ENCODE measurements around the gene ACAA2.

Gene ACAA2

GRCh38 chr18:49768051-49768391 lies 45.3 kb downstream of the ACAA2 start:
- DNase-seq (ENCODE audit: low read depth in 2 of 2, low spot score in 1 of 2): no peak

- no peak for DNase-seq (ENCODE audit: low read depth in 2 of 2, low spot score in 1 of 2)
These were observed 46.0 kb downstream of the ACAA2 start for GRCh38 chr18:49767111-49768050.

GRCh38 chr18:49766646-49767045 lies 46.7 kb downstream of the ACAA2 start:
- no peak for DNase-seq (ENCODE audit: low read depth in 2 of 2, low spot score in 1 of 2)

GRCh38 chr18:49764032-49764431 lies 49.3 kb downstream of the ACAA2 start:
- DNase-seq (ENCODE audit: low read depth in 2 of 2, low spot score in 1 of 2): no peak

GRCh38 chr18:49763590-49763989 lies 49.7 kb downstream of the ACAA2 start:
- DNase-seq (ENCODE audit: low read depth in 2 of 2, low spot score in 1 of 2): no peak

GRCh38 chr18:49762191-49763077 lies 50.9 kb downstream of the ACAA2 start:
- no peak for DNase-seq (ENCODE audit: low read depth in 2 of 2, low spot score in 1 of 2)

GRCh38 chr18:49761771-49762170 lies 51.6 kb downstream of the ACAA2 start:
- no peak for DNase-seq (ENCODE audit: low read depth in 2 of 2, low spot score in 1 of 2)

DNA sequence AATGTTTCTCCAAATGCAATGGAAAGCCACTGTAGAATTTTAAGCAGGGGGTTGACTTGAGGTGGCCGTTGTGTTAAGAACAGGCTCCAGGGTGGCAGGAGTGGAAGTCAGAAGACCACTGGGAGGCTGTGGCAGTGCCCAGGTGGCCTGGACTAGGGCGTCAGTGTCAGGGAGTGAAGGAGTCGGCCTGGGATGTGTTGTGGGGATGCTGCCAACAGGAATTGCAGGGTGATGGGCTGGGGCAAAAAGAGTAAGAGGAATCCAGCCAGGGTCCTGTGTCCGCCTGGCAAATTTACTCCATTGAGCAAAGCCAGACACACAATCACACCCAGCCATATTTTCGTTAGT lies 55.1 kb downstream of the ACAA2 start:
- no peak for DNase-seq (ENCODE audit: low read depth in 2 of 2, low spot score in 1 of 2)

- DNase-seq (ENCODE audit: low read depth in 2 of 2, low spot score in 1 of 2): no peak
These were observed 55.6 kb downstream of the ACAA2 start for GRCh38 chr18:49757513-49758262.

- no peak for DNase-seq (ENCODE audit: low read depth in 2 of 2, low spot score in 1 of 2)
These were observed 56.5 kb downstream of the ACAA2 start for GRCh38 chr18:49756671-49757362.

DNA sequence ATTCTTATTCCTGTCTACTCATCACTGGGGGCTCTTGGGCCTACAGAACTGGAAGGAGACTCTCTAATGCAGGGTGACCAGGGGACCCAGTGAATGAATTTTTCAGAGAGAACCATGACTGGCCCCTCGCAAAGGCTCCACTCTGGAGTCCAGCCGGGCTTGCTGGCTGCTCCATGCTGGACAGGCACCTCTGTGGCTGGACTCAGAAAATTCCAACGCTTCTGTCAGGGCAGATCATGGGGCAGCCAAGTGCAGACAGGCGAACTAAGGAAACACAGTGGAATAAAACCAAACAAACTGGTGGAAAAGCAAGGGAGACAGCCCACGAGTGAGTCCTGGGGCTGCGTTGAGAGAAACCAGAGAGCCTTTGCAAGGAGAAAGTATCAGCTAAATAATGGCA lies 57.2 kb downstream of the ACAA2 start:
- no peak for DNase-seq (ENCODE audit: low read depth in 2 of 2, low spot score in 1 of 2)

- DNase-seq (ENCODE audit: low read depth in 2 of 2, low spot score in 1 of 2): no peak
These were observed 57.8 kb downstream of the ACAA2 start for GRCh38 chr18:49755489-49755888.

- no peak for DNase-seq (ENCODE audit: low read depth in 2 of 2, low spot score in 1 of 2)
These were observed 58.5 kb downstream of the ACAA2 start for GRCh38 chr18:49754866-49755265.

GRCh38 chr18:49753643-49754042 lies 59.7 kb downstream of the ACAA2 start:
- no peak for DNase-seq (ENCODE audit: low read depth in 2 of 2, low spot score in 1 of 2)

DNA sequence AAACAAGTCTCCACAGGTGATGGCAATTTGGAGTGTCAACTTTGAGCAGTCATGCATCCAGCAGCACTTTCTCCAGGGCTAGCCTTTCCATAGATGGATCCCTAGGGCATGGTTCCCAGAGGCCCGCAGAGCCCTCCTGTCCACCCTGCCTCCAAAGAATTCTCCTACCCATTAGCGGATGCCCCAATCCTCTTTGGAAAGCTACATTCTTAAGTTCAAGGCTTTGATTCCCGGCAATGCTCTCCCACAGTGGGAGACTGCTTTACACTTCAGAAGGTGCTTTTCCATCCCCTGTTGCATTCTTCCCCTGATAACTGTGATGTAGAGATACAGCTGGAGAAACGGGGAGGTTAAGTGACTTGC lies 61.3 kb downstream of the ACAA2 start:
- no peak for DNase-seq (ENCODE audit: low read depth in 2 of 2, low spot score in 1 of 2)

- DNase-seq (ENCODE audit: low read depth in 2 of 2, low spot score in 1 of 2): no peak
These were observed 61.8 kb downstream of the ACAA2 start for GRCh38 chr18:49751427-49752094.

GRCh38 chr18:49749563-49749962 lies 63.8 kb downstream of the ACAA2 start:
- no peak for DNase-seq (ENCODE audit: low read depth in 2 of 2, low spot score in 1 of 2)

GRCh38 chr18:49747876-49748275 lies 65.5 kb downstream of the ACAA2 start:
- no peak for DNase-seq (ENCODE audit: low read depth in 2 of 2, low spot score in 1 of 2)

- DNase-seq (ENCODE audit: low read depth in 2 of 2, low spot score in 1 of 2): no peak
These were observed 68.0 kb downstream of the ACAA2 start for GRCh38 chr18:49745045-49746014.

Measured in stimulated activated CD8-positive, alpha-beta memory T cell treated with anti-CD3 and anti-CD28 coated beads, Interleukin-4, amount 100 ng/mL, for 1 hour (primary cell).